Stimulated activated naive CD8-positive, alpha-beta T cell treated with anti-CD3 and anti-CD28 coated beads, Interleukin-15, Interleukin-2, amounts not matched to agents 100 ng/mL and 50 ng/mL, for 24 hours (primary cell): Measurements from ENCODE around the gene TTC28.
"Not testable (repeated sequence)": the region's sequence is repeated elsewhere in the genome, so short reads cannot be mapped to it uniquely, and the experiment has no call there.

Experiments used
- H3K27ac Mint-ChIP-seq: one replicate; pipeline ENCODE4 v1.8.0; 2021; ENCODE audit warnings: mild to moderate bottlenecking, mixed read lengths
- H3K27me3 Mint-ChIP-seq: one replicate; pipeline ENCODE4 v1.8.0; 2021; ENCODE audit warnings: mixed read lengths
- H3K36me3 Mint-ChIP-seq: one replicate; pipeline ENCODE4 v1.8.0; 2021; ENCODE audit warnings: low read depth, mixed read lengths
- H3K4me1 Mint-ChIP-seq: one replicate; pipeline ENCODE4 v1.8.0; 2021; ENCODE audit warnings: low read depth, mixed read lengths
- H3K4me3 Mint-ChIP-seq: one replicate; pipeline ENCODE4 v1.8.0; 2021; ENCODE audit warnings: mild to moderate bottlenecking, mixed read lengths
- H3K9me3 Mint-ChIP-seq: one replicate; pipeline ENCODE4 v1.8.0; 2021; ENCODE audit warnings: mixed read lengths

Gene TTC28

GRCh38 chr22:28203286-28203685 is 476.4 kb downstream of the TTC28 start:
- Mint-ChIP-seq H3K36me3 (no peaks in the 10 kb centered on the region), H3K9me3 (no peaks in the 10 kb centered on the region), H3K4me1 (no peaks in the 10 kb centered on the region), H3K4me3 (no peak overlapping the region), H3K27ac (no peak overlapping the region), H3K27me3 (no peaks in the 10 kb centered on the region)

GRCh38 chr22:28198692-28199091 is 480.9 kb downstream of the TTC28 start:
- H3K27me3 Mint-ChIP-seq = peaks cover 4% of the 10 kb centered on the region
- H3K4me1 Mint-ChIP-seq = no peaks in the 10 kb centered on the region
- peaks cover 3% of the 10 kb centered on the region for H3K9me3 Mint-ChIP-seq
- H3K36me3 Mint-ChIP-seq = no peaks in the 10 kb centered on the region
- H3K4me3 Mint-ChIP-seq = no peak overlapping the region
- H3K27ac Mint-ChIP-seq = no peak overlapping the region

GRCh38 chr22:28191571-28191970 is 488.1 kb downstream of the TTC28 start:
- not testable (repeated sequence) for H3K4me1 Mint-ChIP-seq, H3K36me3 Mint-ChIP-seq, H3K9me3 Mint-ChIP-seq, H3K27ac Mint-ChIP-seq, H3K4me3 Mint-ChIP-seq, H3K27me3 Mint-ChIP-seq

GRCh38 chr22:28188178-28188879 is 491.3 kb downstream of the TTC28 start:
- Mint-ChIP-seq H3K9me3 (no peaks in the 10 kb centered on the region), H3K4me1 (no peaks in the 10 kb centered on the region), H3K27me3 (peaks cover 5% of the 10 kb centered on the region), H3K36me3 (no peaks in the 10 kb centered on the region), H3K4me3 (no peak overlapping the region), H3K27ac (no peak overlapping the region)

DNA sequence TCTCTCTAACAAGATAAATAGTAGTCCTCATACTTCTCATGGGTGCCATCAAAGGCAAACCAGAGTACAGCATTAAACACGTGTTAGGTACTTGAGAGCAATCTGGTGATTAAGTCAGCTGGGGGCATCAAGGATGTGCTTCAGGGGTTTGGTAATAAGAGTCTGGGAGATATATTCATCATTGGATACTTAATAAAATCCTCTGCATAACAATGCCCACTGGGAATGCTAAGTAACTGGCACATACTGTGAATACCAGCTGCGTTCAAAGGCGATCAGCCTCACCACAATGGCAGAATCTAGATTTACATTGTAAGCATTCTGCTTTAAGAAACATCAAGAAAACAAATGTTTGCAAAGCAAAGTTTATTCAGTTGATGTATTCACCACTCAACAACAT is 492.0 kb downstream of the TTC28 start:
- H3K27me3 Mint-ChIP-seq = peaks cover 3% of the 10 kb centered on the region
- H3K36me3 Mint-ChIP-seq = no peaks in the 10 kb centered on the region
- no peak overlapping the region for H3K4me3 Mint-ChIP-seq
- H3K9me3 Mint-ChIP-seq = no peaks in the 10 kb centered on the region
- no peaks in the 10 kb centered on the region for H3K4me1 Mint-ChIP-seq
- no peak overlapping the region for H3K27ac Mint-ChIP-seq

DNA sequence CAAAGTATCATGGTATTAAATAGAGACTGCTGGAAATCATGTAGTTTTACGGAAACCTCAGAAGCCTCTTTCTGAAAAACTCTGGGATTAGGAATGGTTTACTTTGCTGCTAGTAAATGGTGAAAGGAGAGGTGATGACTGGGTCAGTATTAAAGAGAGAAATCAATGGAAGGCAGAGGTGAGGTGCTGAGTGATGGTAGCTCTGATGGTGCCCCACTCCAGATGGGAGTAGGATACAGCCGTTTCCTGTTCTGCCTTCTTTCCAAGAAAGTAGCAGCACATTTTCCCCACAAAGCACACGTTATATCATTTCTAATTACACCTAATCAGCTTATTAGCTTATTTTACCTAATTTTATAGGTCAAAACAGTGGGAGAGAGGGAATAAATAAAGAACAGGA is 493.0 kb downstream of the TTC28 start:
- Mint-ChIP-seq H3K36me3 (no peaks in the 10 kb centered on the region), H3K4me1 (no peaks in the 10 kb centered on the region), H3K9me3 (no peaks in the 10 kb centered on the region), H3K27ac (no peak overlapping the region), H3K4me3 (no peak overlapping the region), H3K27me3 (no peaks in the 10 kb centered on the region)

DNA sequence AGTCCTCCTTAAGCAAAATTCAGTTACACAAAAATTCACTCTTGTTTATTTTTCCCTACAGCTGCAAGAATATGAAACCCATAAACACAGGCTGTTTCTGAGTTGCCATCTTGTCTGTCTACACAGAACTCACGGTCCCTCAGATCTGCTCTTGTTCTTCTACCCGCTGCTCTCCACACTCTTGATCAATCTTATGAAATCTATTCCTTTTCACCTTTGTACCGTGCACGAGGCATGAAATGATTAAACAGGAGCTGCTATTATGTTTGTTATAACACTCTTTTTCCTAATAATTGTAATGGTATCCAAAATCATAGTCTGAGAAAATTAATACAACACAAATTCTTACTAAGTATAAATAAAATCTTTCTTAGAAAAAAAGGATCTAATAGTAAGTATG is 494.5 kb downstream of the TTC28 start:
- H3K4me3 Mint-ChIP-seq = no peak overlapping the region
- H3K27ac Mint-ChIP-seq = no peak overlapping the region
- H3K9me3 Mint-ChIP-seq = no peaks in the 10 kb centered on the region
- no peaks in the 10 kb centered on the region for H3K4me1 Mint-ChIP-seq
- no peaks in the 10 kb centered on the region for H3K27me3 Mint-ChIP-seq
- H3K36me3 Mint-ChIP-seq = no peaks in the 10 kb centered on the region

DNA sequence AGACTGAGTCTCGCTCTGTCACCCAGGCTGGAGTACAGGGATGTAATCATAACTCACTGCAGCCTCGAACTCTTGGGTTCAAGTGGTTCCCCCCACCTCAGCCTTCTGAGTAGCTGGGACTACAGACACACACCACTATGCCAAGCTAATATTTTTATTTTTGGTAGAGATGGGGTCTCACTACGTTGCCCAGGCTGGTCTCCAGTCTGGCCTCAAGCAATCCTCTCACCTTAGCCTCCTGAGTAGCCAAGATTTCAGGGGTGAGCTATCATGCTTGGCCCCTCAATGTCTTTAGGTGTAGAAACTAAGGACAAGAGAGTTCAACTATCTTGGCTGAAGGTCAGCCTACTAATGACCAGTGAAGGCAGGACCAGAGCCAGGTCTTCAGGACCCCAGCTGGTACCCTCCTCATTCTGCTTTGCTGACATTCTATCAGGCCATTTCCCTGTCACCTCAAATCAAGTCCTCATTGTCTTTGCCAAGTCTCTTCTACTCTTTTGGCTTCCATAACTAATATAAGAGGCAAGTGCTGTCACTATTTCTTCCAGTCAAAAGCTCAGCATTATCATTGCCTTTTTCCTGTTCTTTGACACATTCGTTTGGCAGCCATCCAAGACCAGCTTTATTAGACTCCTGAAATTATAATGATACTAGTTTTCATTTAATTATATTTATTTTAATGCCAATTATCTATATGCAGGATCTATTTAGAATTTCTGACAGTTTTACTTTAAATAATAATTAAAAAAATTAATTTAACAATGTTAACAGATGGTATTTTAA is 496.4 kb downstream of the TTC28 start:
- no peak overlapping the region for H3K4me3 Mint-ChIP-seq
- H3K36me3 Mint-ChIP-seq = no peaks in the 10 kb centered on the region
- H3K9me3 Mint-ChIP-seq = peaks cover 3% of the 10 kb centered on the region
- no peaks in the 10 kb centered on the region for H3K27me3 Mint-ChIP-seq
- H3K27ac Mint-ChIP-seq = no peak overlapping the region
- H3K4me1 Mint-ChIP-seq = no peaks in the 10 kb centered on the region

GRCh38 chr22:28180804-28181731 is 498.6 kb downstream of the TTC28 start:
- no peaks in the 10 kb centered on the region for H3K36me3 Mint-ChIP-seq
- H3K4me1 Mint-ChIP-seq = no peaks in the 10 kb centered on the region
- H3K27ac Mint-ChIP-seq = no peak overlapping the region
- no peak overlapping the region for H3K4me3 Mint-ChIP-seq
- peaks cover 3% of the 10 kb centered on the region for H3K9me3 Mint-ChIP-seq
- H3K27me3 Mint-ChIP-seq = no peaks in the 10 kb centered on the region

- Mint-ChIP-seq H3K9me3 (peaks cover 3% of the 10 kb centered on the region), H3K27me3 (no peaks in the 10 kb centered on the region), H3K4me1 (no peaks in the 10 kb centered on the region), H3K36me3 (no peaks in the 10 kb centered on the region), H3K27ac (no peak overlapping the region), H3K4me3 (no peak overlapping the region)
These were observed 500.2 kb downstream of the TTC28 start for GRCh38 chr22:28179392-28179791.

DNA sequence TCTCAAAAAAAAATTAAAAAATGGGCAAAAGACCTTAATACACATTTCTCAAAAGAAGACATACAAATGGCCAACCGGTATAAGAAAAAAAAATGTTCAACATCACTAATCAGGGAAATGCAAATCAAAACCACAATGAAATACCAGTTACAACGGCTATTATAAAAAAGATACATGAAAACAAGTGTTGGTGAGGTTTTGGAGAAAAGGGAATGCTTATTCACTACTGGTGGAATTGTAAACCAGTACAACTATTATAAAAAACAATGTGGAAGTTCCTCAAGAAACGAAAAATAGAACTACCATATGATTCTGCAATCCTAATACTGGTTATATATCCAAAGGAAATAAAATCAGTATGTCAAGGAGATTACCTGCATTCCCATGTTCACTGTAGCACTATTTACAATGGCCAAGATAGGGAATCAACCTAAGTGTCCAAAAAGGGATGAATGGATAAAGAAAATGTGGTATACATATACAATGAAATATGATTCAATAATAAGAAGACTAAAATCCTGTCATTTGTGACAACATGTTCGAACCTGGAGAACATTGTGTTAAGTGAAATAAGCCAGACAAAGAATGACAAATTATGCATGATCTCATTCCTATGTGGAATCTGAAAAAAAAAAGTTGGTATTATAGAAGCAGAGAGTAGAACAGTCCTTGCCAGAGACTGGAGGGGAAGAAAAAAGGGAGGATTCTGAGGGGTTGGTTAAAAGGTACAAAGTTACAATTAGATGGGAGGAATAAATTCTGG is 503.7 kb downstream of the TTC28 start:
- H3K36me3 Mint-ChIP-seq = no peaks in the 10 kb centered on the region
- no peaks in the 10 kb centered on the region for H3K27me3 Mint-ChIP-seq
- peaks cover 3% of the 10 kb centered on the region for H3K9me3 Mint-ChIP-seq
- H3K4me3 Mint-ChIP-seq = no peak overlapping the region
- H3K27ac Mint-ChIP-seq = no peak overlapping the region
- no peaks in the 10 kb centered on the region for H3K4me1 Mint-ChIP-seq

- peaks cover 3% of the 10 kb centered on the region for H3K9me3 Mint-ChIP-seq
- H3K27me3 Mint-ChIP-seq = no peaks in the 10 kb centered on the region
- no peak overlapping the region for H3K4me3 Mint-ChIP-seq
- no peaks in the 10 kb centered on the region for H3K4me1 Mint-ChIP-seq
- no peak overlapping the region for H3K27ac Mint-ChIP-seq
- no peaks in the 10 kb centered on the region for H3K36me3 Mint-ChIP-seq
These were observed 505.1 kb downstream of the TTC28 start for GRCh38 chr22:28174509-28174908.

- H3K4me3 Mint-ChIP-seq = no peak overlapping the region
- H3K4me1 Mint-ChIP-seq = no peaks in the 10 kb centered on the region
- H3K9me3 Mint-ChIP-seq = no peaks in the 10 kb centered on the region
- H3K27ac Mint-ChIP-seq = no peak overlapping the region
- H3K27me3 Mint-ChIP-seq = no peaks in the 10 kb centered on the region
- H3K36me3 Mint-ChIP-seq = no peaks in the 10 kb centered on the region
These were observed 506.6 kb downstream of the TTC28 start for GRCh38 chr22:28172892-28173670.

DNA sequence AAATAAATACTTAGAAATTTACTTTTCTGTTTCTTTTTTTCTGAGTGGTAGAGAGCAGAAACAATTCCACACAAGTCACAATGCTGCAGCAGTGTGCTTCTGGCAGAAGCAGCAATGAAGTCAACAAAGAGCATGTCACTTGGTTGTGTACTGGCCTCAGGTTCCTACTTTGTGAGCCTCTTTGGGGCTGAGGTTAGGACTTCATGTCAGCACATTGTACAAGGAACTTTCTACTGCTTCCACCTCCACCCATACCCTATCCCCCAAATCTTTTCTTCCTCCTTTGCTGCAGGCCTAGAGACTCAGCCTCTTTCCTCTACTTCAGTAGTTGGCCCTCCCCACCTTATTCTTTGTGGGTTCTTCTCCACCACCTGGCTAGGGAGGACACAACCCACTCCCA is 507.9 kb downstream of the TTC28 start:
- Mint-ChIP-seq H3K27ac (no peak overlapping the region), H3K27me3 (no peaks in the 10 kb centered on the region), H3K4me1 (no peaks in the 10 kb centered on the region), H3K9me3 (no peaks in the 10 kb centered on the region), H3K36me3 (no peaks in the 10 kb centered on the region), H3K4me3 (no peak overlapping the region)
